ENCODE results near the gene HS6ST1.

DNA sequence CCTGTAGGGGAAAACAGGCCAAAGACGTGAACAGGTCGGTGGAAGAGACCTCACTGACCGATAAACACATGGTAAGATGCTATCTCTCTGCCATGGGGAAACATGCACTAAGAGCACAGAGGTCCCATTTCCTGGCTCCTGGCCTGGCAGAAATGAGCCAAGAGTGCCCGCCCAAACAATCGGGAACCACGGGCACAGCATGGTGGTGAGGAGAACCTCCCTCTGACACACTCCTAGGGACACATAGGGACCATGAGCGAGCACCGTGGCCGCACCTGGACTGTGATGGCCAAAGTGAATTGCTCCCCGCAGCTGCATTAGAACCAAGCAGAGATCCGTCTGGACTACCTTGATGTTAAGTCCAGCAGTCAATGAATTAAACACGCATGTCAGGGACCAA is 11.1 kb downstream of the HS6ST1 start:
- TF ChIP-seq, protein P1, sequence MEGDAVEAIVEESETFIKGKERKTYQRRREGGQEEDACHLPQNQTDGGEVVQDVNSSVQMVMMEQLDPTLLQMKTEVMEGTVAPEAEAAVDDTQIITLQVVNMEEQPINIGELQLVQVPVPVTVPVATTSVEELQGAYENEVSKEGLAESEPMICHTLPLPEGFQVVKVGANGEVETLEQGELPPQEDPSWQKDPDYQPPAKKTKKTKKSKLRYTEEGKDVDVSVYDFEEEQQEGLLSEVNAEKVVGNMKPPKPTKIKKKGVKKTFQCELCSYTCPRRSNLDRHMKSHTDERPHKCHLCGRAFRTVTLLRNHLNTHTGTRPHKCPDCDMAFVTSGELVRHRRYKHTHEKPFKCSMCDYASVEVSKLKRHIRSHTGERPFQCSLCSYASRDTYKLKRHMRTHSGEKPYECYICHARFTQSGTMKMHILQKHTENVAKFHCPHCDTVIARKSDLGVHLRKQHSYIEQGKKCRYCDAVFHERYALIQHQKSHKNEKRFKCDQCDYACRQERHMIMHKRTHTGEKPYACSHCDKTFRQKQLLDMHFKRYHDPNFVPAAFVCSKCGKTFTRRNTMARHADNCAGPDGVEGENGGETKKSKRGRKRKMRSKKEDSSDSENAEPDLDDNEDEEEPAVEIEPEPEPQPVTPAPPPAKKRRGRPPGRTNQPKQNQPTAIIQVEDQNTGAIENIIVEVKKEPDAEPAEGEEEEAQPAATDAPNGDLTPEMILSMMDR (IDR thresholded peaks at IDR 0.05), result no peak
- no peak for TF ChIP-seq POLR2A (IDR thresholded peaks at IDR 0.05)
